KG1 (cell line): ENCODE measurements around the gene URGCP.
"Not testable (repeated sequence)": the region's sequence is repeated elsewhere in the genome, so short reads cannot be mapped to it uniquely, and the experiment has no call there.

Experiments used
- DNase-seq: peaks from one replicate; lab custom pipeline; 2025; lab: John Stamatoyannopoulos, UW

The URGCP gene

DNA sequence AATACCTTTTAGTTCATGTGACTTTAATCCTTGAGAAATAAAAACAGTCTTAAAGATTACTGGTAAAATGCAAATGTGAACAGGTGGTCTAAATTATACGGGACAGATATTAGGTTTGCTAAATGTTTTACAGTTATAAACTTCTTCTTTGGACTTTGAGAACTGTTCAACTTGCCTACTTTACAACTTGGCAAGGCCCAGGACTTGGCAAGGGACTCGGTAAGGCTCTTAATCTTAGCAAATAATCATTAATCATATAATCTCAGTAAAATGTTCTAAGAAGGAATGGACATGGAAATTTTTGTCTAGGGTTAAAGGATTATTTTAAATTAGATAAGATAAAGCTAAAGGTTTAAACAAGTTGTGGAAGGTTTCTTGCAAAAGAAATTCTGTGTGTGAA lies 15.0 kb upstream of the URGCP start:
- no peak for DNase-seq

DNA sequence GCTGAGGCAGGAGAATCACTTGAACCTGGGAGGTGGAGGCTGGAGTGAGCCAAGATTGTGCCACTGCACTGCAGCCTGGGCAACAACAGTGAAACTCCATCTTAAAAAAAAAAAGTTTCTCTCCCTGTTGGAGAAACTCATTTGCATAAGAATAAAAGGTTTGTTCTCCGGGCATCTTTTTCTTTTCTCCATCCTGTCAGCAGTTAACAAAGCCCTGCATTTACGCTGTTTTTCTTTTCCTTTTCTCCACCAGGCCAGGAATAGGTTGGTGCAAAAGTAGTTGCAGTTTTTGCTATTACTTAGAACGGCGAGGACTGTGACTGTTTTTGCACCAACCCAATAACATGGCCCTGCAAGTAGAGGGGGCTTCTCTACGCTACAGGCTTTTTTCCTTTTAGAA lies 9.5 kb upstream of the URGCP start:
- no peak for DNase-seq

GRCh38 chr7:43914795-43915194 lies 8.4 kb upstream of the URGCP start:
- DNase-seq = no peak

DNA sequence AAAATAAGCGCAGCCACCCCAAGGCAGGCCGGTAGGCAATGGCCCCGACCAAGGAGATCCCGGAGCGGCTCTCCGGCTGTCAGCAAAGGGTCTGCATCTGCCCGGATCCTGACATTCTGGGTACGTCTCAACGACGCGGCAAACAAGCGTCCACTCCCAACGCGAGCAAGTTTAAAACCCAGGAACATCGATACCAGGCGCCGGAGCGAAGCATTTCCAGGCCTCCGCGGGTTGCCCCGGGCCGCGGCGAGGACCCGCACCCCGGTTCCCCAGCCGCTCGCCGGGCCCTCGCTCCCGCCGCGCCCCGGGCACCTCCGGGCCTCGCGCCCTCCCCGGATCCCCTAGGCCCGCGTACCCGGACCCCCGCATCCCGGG lies 453 bp downstream of the URGCP start:
- DNase-seq = peak; percentile 19

DNA sequence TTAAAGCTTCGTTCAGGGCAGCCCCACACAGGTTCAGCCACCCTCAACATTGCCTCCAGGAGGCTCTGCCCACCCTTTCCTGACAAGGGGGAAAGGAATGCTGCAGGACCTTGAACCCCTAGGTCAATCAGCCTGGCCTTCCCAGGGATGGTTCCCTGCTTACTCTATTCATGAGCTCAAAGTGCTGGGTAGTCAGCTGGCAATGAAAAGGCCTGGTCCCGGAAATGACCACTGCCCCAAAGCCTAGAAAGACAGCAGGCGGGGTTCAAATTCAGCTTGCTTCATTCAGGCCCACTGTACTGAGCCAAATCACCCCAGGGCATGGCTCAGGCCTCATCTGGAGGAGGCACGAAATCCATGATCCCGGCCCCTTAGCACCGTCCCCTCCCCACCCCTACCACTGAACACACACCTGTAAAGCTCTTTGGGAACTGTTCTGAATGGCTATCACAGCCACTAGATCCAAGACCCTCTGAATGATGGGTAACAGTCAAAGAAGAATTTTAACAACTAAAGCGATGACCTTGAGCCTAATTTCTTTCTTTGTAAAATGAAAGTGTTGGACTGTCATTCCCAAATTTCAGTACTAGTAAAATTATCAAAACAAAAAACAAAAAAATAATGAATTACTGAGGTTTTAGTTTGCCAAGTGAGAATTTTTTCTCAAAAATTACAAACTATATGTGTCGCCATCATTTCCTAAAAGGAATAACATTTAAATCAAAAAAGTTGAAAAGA lies 1.0 kb downstream of the URGCP start:
- no peak for DNase-seq

GRCh38 chr7:43904533-43905208 lies 1.7 kb downstream of the URGCP start:
- DNase-seq = no peak

DNA sequence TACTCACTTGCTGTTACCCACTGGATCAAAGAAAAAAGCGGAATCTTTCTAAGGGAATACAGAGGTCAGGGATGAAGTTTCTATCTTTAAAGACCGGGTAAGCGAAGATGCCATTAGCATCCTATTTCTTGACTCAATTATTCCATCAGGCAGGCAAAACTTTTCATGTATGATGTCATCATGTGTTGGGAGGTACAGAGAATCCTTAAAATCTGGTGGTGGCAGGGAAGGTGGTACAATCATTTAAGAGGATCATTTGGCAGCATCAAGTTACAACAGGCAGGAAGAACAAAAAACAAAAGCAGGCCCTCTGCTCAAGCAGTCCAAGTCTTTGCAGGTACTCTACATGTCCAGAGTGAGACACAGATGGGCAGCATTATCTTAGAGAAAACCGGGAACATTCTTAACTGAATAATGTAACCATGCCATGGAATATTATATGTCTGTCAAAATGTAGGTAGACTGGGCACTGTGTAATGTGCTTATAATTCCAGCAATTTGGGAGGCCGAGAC lies 3.8 kb downstream of the URGCP start:
- DNase-seq = no peak

DNA sequence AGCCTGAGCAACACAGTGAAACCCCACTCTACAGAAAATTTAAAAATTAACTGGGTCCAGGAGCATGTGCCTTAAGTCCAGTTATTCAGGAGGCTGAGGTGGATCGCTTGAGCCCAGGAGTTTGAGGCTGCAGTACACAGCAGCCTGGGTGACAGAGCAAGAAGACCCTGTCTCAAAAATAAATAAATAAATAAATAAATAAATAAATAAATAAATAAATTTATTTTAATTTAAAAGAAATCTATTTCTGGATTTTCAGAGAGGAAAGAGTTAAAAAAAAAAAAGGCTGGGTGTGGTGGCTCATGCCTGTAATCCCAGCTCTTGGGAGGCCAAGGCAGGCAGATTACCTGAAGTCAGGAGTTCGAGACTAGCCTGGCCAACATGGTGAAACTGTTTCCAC lies 7.8 kb downstream of the URGCP start:
- not testable (repeated sequence) for DNase-seq

DNA sequence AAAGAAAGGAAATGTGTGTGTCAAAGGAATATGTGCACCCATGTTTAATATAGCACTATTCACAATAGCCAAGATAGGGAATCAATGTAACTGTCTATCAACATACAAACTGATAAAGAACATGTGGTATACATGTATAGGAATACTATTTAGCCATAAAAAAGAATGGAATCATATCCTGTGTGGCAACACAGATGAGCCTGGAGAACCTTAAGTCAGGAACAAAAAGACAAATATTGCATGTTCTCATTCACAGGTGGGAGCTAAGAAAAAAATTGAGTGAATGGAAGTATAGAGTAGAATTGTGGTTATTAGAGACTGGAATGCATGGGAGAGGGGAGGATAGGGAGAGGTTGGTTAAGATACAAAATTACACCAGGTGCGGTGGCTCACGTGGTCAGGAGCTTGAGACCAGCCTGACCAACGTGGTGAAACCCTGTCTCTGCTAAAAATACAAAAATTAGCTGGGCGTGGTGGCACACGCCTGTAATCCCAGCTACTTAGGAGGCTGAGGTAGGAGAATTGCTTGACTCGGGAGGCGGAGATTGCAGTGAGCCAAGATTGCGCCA lies 10.5 kb downstream of the URGCP start:
- no peak for DNase-seq

DNA sequence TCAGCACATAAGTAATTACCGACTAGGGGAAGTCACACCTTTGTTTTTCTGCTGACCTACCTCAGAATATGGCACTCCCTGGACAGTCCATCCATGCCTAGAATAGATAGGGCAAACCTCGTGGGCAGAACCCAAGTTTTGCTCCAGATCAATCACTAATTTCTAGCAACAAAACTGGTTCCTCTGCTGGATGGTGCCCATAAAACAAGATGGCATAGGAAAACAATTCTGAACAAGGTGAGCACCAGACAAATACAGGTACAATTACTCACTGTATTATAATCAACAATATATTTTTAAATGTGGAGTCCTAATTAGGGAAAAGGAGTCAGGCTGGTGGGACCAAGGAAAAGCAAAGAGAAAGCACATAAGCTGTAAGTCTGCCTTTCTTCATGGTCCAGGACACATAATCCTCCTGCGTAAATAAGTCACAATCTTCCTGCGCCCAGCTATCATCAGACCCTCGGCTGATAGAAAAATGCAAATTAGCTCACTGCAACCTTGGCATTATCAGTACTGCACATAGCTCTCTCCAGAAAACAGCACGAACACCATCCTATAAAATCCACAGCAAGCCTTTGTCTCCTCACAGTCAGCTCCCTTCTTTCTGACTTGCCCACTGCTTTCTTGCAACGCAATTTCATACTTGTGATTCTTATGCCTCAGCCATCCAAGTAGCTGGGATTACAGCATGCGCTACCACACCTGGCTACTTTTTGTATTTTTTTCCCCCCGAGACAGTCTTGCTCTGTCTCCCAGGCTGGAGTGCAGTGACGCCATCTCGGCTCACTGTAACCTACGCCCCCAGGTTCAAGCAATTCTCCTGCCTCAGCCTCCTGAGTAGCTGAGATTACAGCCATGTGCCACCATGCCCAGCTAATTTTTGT lies 15.1 kb downstream of the URGCP start:
- DNase-seq = no peak

- DNase-seq = no peak
These were observed 15.9 kb downstream of the URGCP start for GRCh38 chr7:43890468-43890867.

GRCh38 chr7:43888993-43889945 lies 17.1 kb downstream of the URGCP start:
- DNase-seq = no peak

DNA sequence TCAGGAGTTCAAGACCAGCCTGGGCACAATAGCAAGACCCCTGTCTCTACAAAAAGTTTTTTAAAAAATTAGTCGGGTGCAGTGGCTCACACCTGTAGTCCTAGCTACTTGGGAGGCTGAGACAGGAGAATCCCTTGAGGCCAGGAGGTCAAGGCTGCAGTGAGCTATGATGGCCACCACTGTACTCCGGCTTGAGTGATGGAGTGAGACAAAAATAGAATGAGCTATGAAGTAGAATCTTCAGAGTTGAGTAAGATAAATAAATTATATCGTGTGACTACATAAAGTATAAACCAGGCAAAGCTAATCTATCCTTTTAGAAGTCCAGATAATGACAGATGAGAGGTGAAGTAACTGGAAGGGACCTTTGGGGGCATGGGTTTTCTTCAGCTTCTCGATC lies 21.8 kb downstream of the URGCP start:
- no peak for DNase-seq

GRCh38 chr7:43884209-43884608 lies 22.2 kb downstream of the URGCP start:
- no peak for DNase-seq

GRCh38 chr7:43880596-43880995 lies 25.8 kb downstream of the URGCP start:
- no peak for DNase-seq

GRCh38 chr7:43879477-43879876 lies 26.9 kb downstream of the URGCP start:
- no peak for DNase-seq

- DNase-seq = no peak
These were observed 27.5 kb downstream of the URGCP start for GRCh38 chr7:43878867-43879266.

DNA sequence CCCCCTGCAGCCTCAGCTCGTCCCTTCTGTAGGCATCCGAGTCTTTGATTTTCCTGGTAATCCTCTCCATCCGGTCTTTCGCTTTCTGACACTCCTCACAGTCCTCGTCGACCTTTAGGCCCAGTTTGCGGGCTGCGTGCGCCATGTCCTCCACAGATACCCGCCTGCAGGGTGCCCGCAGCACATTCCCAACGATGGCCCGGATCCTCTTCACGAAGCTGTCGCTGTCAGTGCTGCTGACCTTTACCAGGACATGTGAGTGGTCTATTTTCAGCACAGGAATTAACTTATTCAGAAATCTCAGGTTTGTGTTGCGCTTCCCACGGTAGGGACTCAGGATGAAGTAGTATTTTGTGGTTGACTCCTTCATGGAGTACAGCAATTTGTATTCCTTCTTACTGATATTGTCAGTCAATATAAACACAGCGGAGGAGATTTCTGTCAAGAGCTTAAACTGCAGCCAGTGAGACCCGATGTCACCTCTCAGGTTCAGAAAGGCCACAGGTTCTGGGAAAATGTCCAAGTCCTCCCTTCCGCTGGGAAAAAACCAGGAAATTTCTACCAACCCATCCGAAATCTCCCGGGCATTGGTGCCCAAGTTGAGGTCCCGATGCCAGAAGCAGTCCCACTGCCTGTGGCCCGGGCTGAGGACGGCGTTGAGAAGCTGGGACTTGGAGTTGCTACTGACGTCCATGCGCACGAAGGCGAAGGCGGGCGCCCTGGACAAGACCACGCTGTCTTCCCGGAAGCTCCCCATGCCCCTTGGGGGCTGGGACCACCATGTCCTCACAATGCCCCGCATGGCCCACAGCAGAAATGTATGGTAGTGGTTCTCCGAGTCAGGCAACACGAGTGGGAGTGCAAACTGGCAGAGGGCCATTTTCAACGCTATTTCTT lies 28.2 kb downstream of the URGCP start:
- DNase-seq = no peak

DNA sequence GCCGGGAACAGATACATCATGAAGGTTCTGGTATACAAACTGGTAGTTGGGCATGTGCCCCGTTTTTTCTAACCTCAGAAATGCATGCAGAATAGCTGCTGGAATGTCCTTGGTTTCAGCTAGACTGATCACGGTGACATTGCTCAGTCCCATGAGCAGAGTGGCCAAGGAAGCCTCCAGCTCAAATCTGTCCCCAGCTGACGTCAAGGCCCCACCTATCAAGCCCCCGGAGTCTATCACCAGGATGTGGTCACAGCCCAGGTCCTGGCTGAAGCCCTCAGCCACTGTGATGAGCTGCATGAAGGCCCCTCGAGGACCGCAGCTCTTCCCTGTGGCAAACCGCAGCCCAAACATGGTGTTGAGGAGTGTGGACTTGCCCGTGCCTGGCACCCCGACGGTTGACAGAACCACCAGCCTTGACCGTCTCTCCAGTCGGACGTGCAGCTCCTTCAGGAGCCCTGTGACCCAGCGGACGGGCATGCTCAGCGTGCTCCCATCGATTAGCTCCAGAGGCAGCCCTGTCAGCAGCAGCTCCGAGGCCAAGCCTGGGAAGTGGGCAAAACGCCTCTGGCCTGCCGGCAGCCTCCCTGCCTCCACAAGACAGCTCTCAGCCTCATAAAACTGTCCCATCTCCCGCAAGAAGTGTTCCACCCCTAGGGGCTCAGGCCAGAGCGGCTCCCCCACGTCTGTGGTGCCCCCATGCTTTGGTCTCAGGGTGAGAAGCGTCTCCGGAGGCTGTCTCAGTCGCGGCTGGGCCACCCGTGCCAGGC lies 29.2 kb downstream of the URGCP start:
- no peak for DNase-seq
